HepG2 (cell line): ENCODE measurements around the gene ADGRB2. TPM values are rescaled to one million over a fixed set of nuclear protein-coding genes. Genes with fewer than 3 reads are reported as not detected.

Experiments
- ATM ChIP-seq: fragments of 450-650 bp; IDR thresholded peaks from 2 replicates; pipeline ENCODE4 v1.7.1; 2017; ENCODE audit warnings: mild to moderate bottlenecking, borderline replicate concordance
- CBX1 ChIP-seq: IDR thresholded peaks from one replicate; pipeline ENCODE4 v1.6.1; 2016; ENCODE audit warnings: antibody characterized with exemption, low read depth
- HES4 ChIP-seq: sonication (generic); formaldehyde crosslinking; IDR thresholded peaks from 2 replicates; pipeline ENCODE4 v1.9.0; 2021; ENCODE audit warnings: mild to moderate bottlenecking, missing genetic modification reagents, borderline replicate concordance
- NR2F1 ChIP-seq, 2 experiments: fragments of 450-650 bp in 1 of 2; formaldehyde crosslinking in 1 of 2; IDR thresholded peaks; 2 replicates each; pipeline versions ENCODE4 v1.5.0 to v1.6.1; 2016 to 2020; ENCODE audit warnings: mild to moderate bottlenecking in 1 of 2, missing compliant biosample characterization in 1 of 2, missing genetic modification reagents in 1 of 2, moderate library complexity in 1 of 2
- PRPF4 ChIP-seq: fragments of 200-400 bp; formaldehyde crosslinking; IDR thresholded peaks from 2 replicates; pipeline ENCODE4 v1.6.1; 2016; ENCODE audit warnings: low read length, low read depth; ENCODE audit not compliant: poor library complexity, severe bottlenecking
- THAP11 ChIP-seq: IDR thresholded peaks from 2 replicates; pipeline ENCODE4 v1.6.1; 2016; ENCODE audit warnings: missing biosample characterization, missing genetic modification reagents
- TSC22D2 ChIP-seq: sonication (generic); formaldehyde crosslinking; IDR thresholded peaks from 2 replicates; pipeline ENCODE4 v1.5.1; 2020; ENCODE audit warnings: missing genetic modification reagents, mild to moderate bottlenecking, borderline replicate concordance
- ZBTB20 ChIP-seq: sonication (generic); formaldehyde crosslinking; IDR thresholded peaks from 2 replicates; pipeline ENCODE4 v1.8.1; 2023; ENCODE audit warnings: missing genetic modification reagents, low read depth, mild to moderate bottlenecking, borderline replicate concordance
- ZNF260 ChIP-seq: sonication (generic); formaldehyde crosslinking; IDR thresholded peaks from 2 replicates; pipeline ENCODE4 v1.4.0; 2020; ENCODE audit warnings: missing genetic modification reagents, low read depth, mild to moderate bottlenecking, borderline replicate concordance
- ZNF33A ChIP-seq: sonication (generic); formaldehyde crosslinking; IDR thresholded peaks from 2 replicates; pipeline ENCODE4 v1.5.1; 2020; ENCODE audit warnings: missing genetic modification reagents, mild to moderate bottlenecking, moderate library complexity, borderline replicate concordance
- polyA plus RNA-seq, 8 experiments: library from polyadenylated mRNA; depleted of rRNA in 3 of 8; stranded (reverse) in 7 of 8; unstranded in 1 of 8; fragments of >200 nt; fragmentation: Illumina TruSeq in 4 of 8; extraction: Trizol in 4 of 8; gene quantifications; 2 replicates each; pipeline versions ENCODE4 v1.2.1 to v1.2.3, GENCODE V29; 2011 to 2016; ENCODE audit warnings: low read depth in 4 of 8, missing spikeins in 1 of 8, mixed read lengths in 1 of 8; ENCODE audit not compliant: insufficient read depth in 1 of 8
- total RNA-seq, 5 experiments: library from RNA; depleted of rRNA; stranded (reverse); fragments of >200 nt; fragmentation: Illumina TruSeq; extraction: Trizol; gene quantifications; 2 replicates each; pipeline ENCODE4 v1.2.3, GENCODE V29; 2016; ENCODE audit warnings: low read depth in 1 of 5
- TF ChIP-seq, protein P1 (sequence below): sonication (generic); formaldehyde crosslinking; IDR thresholded peaks from 2 replicates; pipeline ENCODE4 v1.4.0; 2020; ENCODE audit warnings: missing genetic modification reagents, borderline replicate concordance
- TF ChIP-seq, protein P2 (sequence below): sonication (generic); formaldehyde crosslinking; IDR thresholded peaks from 2 replicates; pipeline ENCODE4 v1.5.0; 2020; ENCODE audit warnings: missing genetic modification reagents
- TF ChIP-seq, protein P3 (sequence below): IDR thresholded peaks from 2 replicates; pipeline ENCODE4 v1.6.1; 2018; ENCODE audit warnings: missing genetic modification reagents, mild to moderate bottlenecking, missing compliant biosample characterization
- TF ChIP-seq, protein P4 (sequence below): sonication (generic); formaldehyde crosslinking; IDR thresholded peaks from 2 replicates; pipeline ENCODE4 v1.5.0; 2020; ENCODE audit warnings: mild to moderate bottlenecking, missing genetic modification reagents, borderline replicate concordance
- TF ChIP-seq, protein P5 (sequence below): sonication (generic); formaldehyde crosslinking; IDR thresholded peaks from 2 replicates; pipeline ENCODE4 v1.4.0; 2020; ENCODE audit warnings: mild to moderate bottlenecking, missing genetic modification reagents
- TF ChIP-seq, protein P6 (sequence below): sonication (generic); formaldehyde crosslinking; IDR thresholded peaks from 2 replicates; pipeline ENCODE4 v1.5.0; 2020; ENCODE audit warnings: missing genetic modification reagents
- TF ChIP-seq, protein P7 (sequence below): sonication (generic); formaldehyde crosslinking; IDR thresholded peaks from 2 replicates; pipeline ENCODE4 v1.4.0; 2020; ENCODE audit warnings: mild to moderate bottlenecking, missing genetic modification reagents

ADGRB2 gene
- total and polyA plus RNA-seq, 2 of the 13 experiments (the other 11 are each of a cell fraction or from before 2014, with no cell fraction given), result 0.03 to 0.09 TPM

DNA sequence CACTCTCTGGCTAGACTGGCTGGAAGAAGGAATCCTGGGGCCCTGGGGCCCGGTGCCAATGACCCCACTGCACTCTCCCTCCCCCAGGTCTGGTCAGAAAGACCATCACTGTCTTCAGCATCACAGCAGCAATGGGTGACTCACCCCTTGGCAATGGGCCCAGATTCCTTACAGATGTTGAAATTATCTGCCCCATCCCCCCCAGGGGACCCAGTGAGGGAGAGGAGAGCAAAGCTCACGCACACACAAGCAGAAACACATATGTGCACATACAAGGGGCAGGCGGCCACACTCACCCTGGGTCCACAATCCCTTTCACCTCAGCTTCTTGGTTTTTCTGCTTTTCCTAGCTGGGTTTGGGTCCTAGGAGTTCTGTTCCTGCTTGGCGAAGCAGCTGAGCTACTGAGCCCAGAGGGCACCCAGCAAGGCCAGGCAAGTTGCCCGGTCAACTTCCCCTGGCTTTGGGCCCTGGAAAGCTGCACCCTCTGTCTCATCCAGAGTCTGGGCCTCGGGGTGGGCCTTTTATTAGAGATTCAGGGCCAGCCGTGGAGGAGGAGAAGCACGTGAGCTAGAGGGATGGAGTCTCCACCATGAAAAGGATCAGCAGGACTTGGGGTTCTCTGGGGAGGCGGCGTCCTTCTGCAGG lies 62.9 kb downstream of the ADGRB2 start (continued):
- TF ChIP-seq, protein P1, sequence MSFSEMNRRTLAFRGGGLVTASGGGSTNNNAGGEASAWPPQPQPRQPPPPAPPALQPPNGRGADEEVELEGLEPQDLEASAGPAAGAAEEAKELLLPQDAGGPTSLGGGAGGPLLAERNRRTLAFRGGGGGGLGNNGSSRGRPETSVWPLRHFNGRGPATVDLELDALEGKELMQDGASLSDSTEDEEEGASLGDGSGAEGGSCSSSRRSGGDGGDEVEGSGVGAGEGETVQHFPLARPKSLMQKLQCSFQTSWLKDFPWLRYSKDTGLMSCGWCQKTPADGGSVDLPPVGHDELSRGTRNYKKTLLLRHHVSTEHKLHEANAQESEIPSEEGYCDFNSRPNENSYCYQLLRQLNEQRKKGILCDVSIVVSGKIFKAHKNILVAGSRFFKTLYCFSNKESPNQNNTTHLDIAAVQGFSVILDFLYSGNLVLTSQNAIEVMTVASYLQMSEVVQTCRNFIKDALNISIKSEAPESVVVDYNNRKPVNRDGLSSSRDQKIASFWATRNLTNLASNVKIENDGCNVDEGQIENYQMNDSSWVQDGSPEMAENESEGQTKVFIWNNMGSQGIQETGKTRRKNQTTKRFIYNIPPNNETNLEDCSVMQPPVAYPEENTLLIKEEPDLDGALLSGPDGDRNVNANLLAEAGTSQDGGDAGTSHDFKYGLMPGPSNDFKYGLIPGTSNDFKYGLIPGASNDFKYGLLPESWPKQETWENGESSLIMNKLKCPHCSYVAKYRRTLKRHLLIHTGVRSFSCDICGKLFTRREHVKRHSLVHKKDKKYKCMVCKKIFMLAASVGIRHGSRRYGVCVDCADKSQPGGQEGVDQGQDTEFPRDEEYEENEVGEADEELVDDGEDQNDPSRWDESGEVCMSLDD (CRISPR knock-in tag), result no peak
- TF ChIP-seq, protein P2, sequence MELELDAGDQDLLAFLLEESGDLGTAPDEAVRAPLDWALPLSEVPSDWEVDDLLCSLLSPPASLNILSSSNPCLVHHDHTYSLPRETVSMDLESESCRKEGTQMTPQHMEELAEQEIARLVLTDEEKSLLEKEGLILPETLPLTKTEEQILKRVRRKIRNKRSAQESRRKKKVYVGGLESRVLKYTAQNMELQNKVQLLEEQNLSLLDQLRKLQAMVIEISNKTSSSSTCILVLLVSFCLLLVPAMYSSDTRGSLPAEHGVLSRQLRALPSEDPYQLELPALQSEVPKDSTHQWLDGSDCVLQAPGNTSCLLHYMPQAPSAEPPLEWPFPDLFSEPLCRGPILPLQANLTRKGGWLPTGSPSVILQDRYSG, result no peak
- TF ChIP-seq, protein P3, sequence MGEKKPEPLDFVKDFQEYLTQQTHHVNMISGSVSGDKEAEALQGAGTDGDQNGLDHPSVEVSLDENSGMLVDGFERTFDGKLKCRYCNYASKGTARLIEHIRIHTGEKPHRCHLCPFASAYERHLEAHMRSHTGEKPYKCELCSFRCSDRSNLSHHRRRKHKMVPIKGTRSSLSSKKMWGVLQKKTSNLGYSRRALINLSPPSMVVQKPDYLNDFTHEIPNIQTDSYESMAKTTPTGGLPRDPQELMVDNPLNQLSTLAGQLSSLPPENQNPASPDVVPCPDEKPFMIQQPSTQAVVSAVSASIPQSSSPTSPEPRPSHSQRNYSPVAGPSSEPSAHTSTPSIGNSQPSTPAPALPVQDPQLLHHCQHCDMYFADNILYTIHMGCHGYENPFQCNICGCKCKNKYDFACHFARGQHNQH (CRISPR knock-in tag), result peak; percentile 44; the same call in 1 of the 2 replicates
- peak; percentile 34 for TF ChIP-seq PRPF4
- TF ChIP-seq ZBTB20, result 0 out of 2 replicates have a peak, but pooled peaks have one; percentile 72
- no peak for TF ChIP-seq HES4 (CRISPR knock-in tag)
- TF ChIP-seq TSC22D2 (CRISPR knock-in tag), result no peak
- TF ChIP-seq, protein P4, sequence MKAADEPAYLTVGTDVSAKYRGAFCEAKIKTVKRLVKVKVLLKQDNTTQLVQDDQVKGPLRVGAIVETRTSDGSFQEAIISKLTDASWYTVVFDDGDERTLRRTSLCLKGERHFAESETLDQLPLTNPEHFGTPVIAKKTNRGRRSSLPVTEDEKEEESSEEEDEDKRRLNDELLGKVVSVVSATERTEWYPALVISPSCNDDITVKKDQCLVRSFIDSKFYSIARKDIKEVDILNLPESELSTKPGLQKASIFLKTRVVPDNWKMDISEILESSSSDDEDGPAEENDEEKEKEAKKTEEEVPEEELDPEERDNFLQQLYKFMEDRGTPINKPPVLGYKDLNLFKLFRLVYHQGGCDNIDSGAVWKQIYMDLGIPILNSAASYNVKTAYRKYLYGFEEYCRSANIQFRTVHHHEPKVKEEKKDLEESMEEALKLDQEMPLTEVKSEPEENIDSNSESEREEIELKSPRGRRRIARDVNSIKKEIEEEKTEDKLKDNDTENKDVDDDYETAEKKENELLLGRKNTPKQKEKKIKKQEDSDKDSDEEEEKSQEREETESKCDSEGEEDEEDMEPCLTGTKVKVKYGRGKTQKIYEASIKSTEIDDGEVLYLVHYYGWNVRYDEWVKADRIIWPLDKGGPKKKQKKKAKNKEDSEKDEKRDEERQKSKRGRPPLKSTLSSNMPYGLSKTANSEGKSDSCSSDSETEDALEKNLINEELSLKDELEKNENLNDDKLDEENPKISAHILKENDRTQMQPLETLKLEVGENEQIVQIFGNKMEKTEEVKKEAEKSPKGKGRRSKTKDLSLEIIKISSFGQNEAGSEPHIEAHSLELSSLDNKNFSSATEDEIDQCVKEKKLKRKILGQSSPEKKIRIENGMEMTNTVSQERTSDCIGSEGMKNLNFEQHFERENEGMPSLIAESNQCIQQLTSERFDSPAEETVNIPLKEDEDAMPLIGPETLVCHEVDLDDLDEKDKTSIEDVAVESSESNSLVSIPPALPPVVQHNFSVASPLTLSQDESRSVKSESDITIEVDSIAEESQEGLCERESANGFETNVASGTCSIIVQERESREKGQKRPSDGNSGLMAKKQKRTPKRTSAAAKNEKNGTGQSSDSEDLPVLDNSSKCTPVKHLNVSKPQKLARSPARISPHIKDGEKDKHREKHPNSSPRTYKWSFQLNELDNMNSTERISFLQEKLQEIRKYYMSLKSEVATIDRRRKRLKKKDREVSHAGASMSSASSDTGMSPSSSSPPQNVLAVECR (CRISPR knock-in tag), result peak; percentile 47; the same call in 1 of the 2 replicates
- TF ChIP-seq ZNF260 (CRISPR knock-in tag), result no peak
- TF ChIP-seq THAP11 (CRISPR knock-in tag), result peak; percentile 81
- TF ChIP-seq, protein P5, sequence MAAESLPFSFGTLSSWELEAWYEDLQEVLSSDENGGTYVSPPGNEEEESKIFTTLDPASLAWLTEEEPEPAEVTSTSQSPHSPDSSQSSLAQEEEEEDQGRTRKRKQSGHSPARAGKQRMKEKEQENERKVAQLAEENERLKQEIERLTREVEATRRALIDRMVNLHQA (CRISPR knock-in tag), result no peak
- TF ChIP-seq, protein P6, sequence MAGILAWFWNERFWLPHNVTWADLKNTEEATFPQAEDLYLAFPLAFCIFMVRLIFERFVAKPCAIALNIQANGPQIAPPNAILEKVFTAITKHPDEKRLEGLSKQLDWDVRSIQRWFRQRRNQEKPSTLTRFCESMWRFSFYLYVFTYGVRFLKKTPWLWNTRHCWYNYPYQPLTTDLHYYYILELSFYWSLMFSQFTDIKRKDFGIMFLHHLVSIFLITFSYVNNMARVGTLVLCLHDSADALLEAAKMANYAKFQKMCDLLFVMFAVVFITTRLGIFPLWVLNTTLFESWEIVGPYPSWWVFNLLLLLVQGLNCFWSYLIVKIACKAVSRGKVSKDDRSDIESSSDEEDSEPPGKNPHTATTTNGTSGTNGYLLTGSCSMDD, result no peak
- TF ChIP-seq NR2F1 (CRISPR knock-in tag; IDR thresholded peaks at IDR 0.05), result peak; percentile 8 to 47; a peak in 2 of 4 replicates
- TF ChIP-seq ATM, result no peak
- no peak for TF ChIP-seq ZNF33A (CRISPR knock-in tag)
- TF ChIP-seq, protein P7, sequence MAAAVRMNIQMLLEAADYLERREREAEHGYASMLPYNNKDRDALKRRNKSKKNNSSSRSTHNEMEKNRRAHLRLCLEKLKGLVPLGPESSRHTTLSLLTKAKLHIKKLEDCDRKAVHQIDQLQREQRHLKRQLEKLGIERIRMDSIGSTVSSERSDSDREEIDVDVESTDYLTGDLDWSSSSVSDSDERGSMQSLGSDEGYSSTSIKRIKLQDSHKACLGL (CRISPR knock-in tag), result no peak
- peak; percentile 50 for TF ChIP-seq CBX1
